MG63 (cell line): Measurements from ENCODE around the gene ERC2. TPM values are rescaled to one million over a fixed set of nuclear protein-coding genes. Genes with fewer than 3 reads are reported as not detected.
A peak's percentile ranks its signal among the peaks of the same experiment; 100 is the strongest.
"Not testable (repeated sequence)": the region's sequence is repeated elsewhere in the genome, so short reads cannot be mapped to it uniquely, and the experiment has no call there.

Source experiments
- DNase-seq: peaks from one replicate; pipeline ENCODE4 v3.0.0-alpha.2; 2020
- H3K27me3 ChIP-seq: fragments of 250-450 bp; sonication (Bioruptor Pico); 2 replicates; pipeline ENCODE4 v1.5.1; 2020; ENCODE audit warnings: mild to moderate bottlenecking, moderate library complexity
- H3K36me3 ChIP-seq: fragments of 250-450 bp; sonication (Bioruptor Pico); 2 replicates; pipeline ENCODE4 v1.5.1; 2020; ENCODE audit warnings: mild to moderate bottlenecking, moderate library complexity
- H3K4me3 ChIP-seq: fragments of 250-450 bp; sonication (Bioruptor Pico); 2 replicates; pipeline ENCODE4 v1.5.1; 2020; ENCODE audit warnings: mild to moderate bottlenecking, moderate library complexity
- H3K9me3 ChIP-seq: fragments of 250-450 bp; sonication (Bioruptor Pico); 2 replicates; pipeline ENCODE4 v1.5.1; 2020; ENCODE audit warnings: mild to moderate bottlenecking, moderate library complexity
- total RNA-seq: library from RNA; depleted of rRNA; stranded (reverse); fragments of >200 nt; shearing (Covaris generic); gene quantifications from 2 replicates; pipeline ENCODE4 v1.2.3, GENCODE V29; 2014; ENCODE audit warnings: low replicate concordance

Gene ERC2
- total RNA-seq, 1 experiment from 2014 or later, result not detected

DNA sequence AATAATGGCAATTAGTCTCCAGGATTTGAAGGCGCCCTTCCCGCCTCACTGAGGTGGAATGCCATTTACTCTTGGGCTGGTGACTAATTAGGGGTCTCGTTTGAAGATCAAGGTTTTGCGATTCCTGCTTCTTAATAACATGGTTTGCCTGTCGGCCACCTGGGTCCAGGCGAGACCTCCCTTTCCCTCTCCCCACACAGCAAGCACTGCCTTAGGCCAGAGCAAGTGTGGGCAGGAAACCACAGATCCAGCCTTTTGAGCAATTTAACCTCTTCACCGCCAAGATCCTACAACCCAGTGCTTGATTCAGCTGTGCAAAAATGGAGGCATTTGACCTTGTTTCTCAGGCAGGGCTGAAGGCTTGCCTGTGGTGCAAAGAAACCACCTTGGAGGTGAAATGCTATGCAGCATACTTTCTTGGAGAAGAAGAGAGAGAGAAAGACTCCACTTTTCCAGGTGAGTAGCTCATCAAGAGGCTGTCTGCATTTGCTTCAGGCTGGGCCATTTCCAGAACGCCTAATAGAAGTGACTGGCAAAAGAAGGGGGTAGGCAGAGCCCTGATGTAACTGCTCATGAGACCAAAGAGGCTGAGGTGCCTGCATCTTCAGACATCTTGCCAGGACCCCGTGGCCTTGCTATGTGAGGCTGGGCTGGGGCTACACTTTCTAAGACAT is 947.1 kb downstream of the ERC2 start:
- Histone ChIP-seq H3K4me3 (no peak overlapping the region), H3K27me3 (no peaks in the 10 kb centered on the region), H3K36me3 (no peaks in the 10 kb centered on the region), H3K9me3 (no peaks in the 10 kb centered on the region)
- DNase-seq, result no peak

DNA sequence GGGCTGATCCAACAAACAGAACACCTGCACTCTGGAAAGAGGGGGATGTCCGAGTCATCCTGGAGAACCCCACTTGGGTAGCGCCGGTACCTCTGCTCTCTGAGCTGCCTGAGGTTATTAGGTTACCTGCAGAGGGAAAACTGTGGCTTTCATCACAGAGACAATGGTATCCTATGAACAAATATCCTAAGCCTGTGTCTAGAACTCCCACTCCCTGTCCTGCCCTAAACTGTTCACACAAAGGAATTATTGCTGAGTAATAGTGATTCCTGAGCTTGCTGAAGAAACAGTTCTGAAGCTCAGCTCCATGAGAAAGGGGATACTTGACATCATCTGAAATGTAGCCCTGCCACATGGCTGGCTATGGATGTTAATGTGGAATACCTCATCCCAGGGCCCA is 949.2 kb downstream of the ERC2 start:
- no peak overlapping the region for H3K4me3 ChIP-seq
- no peaks in the 10 kb centered on the region for H3K27me3 ChIP-seq
- H3K9me3 ChIP-seq, result no peaks in the 10 kb centered on the region
- H3K36me3 ChIP-seq, result no peaks in the 10 kb centered on the region
- DNase-seq, result no peak

GRCh38 chr3:55518451-55518850 is 949.8 kb downstream of the ERC2 start:
- Histone ChIP-seq H3K9me3 (no peaks in the 10 kb centered on the region), H3K4me3 (no peak overlapping the region), H3K36me3 (no peaks in the 10 kb centered on the region), H3K27me3 (no peaks in the 10 kb centered on the region)
- no peak for DNase-seq

DNA sequence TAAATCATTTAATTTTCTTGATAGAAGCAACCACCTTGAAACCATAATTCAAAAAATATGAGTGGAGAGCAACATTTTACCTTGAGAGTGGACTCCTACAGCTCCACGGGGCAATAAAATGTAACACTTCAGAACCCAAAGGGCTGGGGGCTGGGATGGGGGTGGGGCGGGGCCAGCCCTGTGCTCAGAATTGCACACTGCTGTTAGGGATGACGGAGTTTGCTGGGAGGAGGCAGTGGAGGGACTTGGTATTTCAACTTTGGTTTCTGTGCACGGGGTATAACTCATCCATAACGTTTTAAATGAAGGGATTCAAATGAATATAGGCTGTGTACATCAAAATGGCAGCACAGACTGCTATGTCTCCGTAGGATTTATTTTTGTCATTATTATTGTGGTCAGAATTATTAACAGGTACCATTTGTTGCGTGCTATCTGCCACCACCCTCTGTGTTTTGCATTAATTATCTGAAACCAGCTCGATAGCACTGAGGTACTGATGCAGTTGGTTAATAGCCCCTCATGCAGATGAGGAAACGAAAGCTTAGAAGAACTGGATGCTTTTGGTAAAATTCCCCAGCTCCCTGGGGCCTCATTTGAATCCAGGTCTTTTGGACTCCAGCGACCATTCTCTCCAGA is 951.8 kb downstream of the ERC2 start:
- H3K4me3 ChIP-seq, result no peak overlapping the region
- no peaks in the 10 kb centered on the region for H3K27me3 ChIP-seq
- no peaks in the 10 kb centered on the region for H3K9me3 ChIP-seq
- no peak for DNase-seq
- no peaks in the 10 kb centered on the region for H3K36me3 ChIP-seq

GRCh38 chr3:55515550-55516246 is 952.6 kb downstream of the ERC2 start:
- Histone ChIP-seq H3K9me3 (no peaks in the 10 kb centered on the region), H3K4me3 (no peak overlapping the region), H3K36me3 (no peaks in the 10 kb centered on the region), H3K27me3 (no peaks in the 10 kb centered on the region)
- DNase-seq, result no peak

GRCh38 chr3:55514962-55515361 is 953.3 kb downstream of the ERC2 start:
- no peaks in the 10 kb centered on the region for H3K36me3 ChIP-seq
- H3K4me3 ChIP-seq, result no peak overlapping the region
- DNase-seq, result no peak
- H3K9me3 ChIP-seq, result no peaks in the 10 kb centered on the region
- no peaks in the 10 kb centered on the region for H3K27me3 ChIP-seq

- DNase-seq, result no peak
- H3K27me3 ChIP-seq, result no peaks in the 10 kb centered on the region
- no peak overlapping the region for H3K4me3 ChIP-seq
- no peaks in the 10 kb centered on the region for H3K36me3 ChIP-seq
- no peaks in the 10 kb centered on the region for H3K9me3 ChIP-seq
Measured at GRCh38 chr3:55512571-55513343, 955.5 kb downstream of the ERC2 start.

- no peak for DNase-seq
- Histone ChIP-seq H3K9me3 (no peaks in the 10 kb centered on the region), H3K4me3 (no peak overlapping the region), H3K27me3 (no peaks in the 10 kb centered on the region), H3K36me3 (no peaks in the 10 kb centered on the region)
Measured at GRCh38 chr3:55511895-55512570, 956.2 kb downstream of the ERC2 start.

GRCh38 chr3:55508335-55508734 is 959.9 kb downstream of the ERC2 start:
- H3K9me3 ChIP-seq, result no peaks in the 10 kb centered on the region
- DNase-seq, result no peak
- no peaks in the 10 kb centered on the region for H3K36me3 ChIP-seq
- H3K4me3 ChIP-seq, result no peak overlapping the region
- no peaks in the 10 kb centered on the region for H3K27me3 ChIP-seq

DNA sequence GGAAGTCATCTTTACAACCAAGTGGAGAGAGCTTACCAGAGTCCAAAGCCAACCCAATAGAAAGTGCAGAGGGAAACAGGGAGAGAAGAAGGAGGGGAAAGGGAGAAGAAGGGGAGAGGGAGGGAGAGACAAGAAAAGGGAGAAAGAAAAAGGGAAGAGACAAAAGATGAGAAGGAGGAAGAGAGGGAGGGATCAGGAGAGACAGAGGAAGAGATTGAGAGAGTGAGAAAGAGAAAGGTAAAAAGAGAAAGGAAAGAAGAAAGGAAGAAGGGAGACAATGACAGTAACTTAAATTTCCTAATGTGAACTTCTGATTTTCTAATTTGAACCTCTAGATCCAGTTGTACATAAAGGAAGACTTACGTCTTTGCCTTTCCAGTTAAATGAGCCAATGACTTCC is 960.5 kb downstream of the ERC2 start:
- H3K27me3 ChIP-seq, result no peaks in the 10 kb centered on the region
- no peaks in the 10 kb centered on the region for H3K36me3 ChIP-seq
- DNase-seq, result no peak
- no peak overlapping the region for H3K4me3 ChIP-seq
- H3K9me3 ChIP-seq, result no peaks in the 10 kb centered on the region

DNA sequence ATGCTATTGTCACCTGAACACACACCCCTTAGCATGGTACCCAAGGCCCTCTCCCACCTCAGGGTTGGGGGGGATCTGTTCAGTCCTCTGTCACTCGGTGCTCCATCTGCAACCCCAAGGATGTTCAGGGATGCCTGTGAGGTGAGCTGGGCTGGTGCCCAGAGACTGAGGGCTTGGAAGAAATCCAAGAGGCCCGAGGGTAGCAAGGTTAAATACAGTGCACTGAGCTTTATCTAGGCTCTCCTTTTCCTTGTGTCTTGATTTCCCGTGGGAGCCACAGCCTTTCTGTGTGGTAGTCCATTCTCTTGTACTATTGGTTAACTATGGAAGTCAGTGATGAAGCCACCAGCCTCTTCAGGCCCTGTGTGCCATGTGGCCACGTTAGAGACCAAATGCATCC is 962.5 kb downstream of the ERC2 start:
- H3K36me3 ChIP-seq, result no peaks in the 10 kb centered on the region
- no peaks in the 10 kb centered on the region for H3K9me3 ChIP-seq
- no peak for DNase-seq
- no peaks in the 10 kb centered on the region for H3K27me3 ChIP-seq
- no peak overlapping the region for H3K4me3 ChIP-seq

- not testable (repeated sequence) for H3K36me3 ChIP-seq, H3K4me3 ChIP-seq, H3K27me3 ChIP-seq, DNase-seq, H3K9me3 ChIP-seq
Measured at GRCh38 chr3:55505102-55505501, 963.2 kb downstream of the ERC2 start.

DNA sequence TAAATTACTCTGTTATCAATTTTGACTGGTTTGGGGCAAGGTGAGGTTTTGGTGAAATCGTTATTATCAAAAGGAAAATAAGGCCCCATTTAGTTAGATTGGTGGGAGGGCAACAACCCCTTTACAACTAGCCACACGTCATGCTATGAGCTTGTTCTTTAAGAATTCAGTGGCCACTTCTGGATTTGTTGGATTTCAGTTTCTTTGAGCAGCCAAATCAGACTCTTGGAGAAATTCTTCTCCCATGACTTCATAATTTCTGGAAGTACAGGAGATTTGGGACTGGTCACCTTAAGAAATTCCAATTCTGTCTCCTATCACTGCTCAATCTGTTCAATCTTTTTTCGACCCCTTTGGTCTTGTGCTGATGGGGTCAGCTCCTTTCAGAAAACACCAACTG is 966.4 kb downstream of the ERC2 start:
- H3K4me3 ChIP-seq, result no peak overlapping the region
- DNase-seq, result no peak
- no peaks in the 10 kb centered on the region for H3K27me3 ChIP-seq
- no peaks in the 10 kb centered on the region for H3K36me3 ChIP-seq
- H3K9me3 ChIP-seq, result no peaks in the 10 kb centered on the region

DNA sequence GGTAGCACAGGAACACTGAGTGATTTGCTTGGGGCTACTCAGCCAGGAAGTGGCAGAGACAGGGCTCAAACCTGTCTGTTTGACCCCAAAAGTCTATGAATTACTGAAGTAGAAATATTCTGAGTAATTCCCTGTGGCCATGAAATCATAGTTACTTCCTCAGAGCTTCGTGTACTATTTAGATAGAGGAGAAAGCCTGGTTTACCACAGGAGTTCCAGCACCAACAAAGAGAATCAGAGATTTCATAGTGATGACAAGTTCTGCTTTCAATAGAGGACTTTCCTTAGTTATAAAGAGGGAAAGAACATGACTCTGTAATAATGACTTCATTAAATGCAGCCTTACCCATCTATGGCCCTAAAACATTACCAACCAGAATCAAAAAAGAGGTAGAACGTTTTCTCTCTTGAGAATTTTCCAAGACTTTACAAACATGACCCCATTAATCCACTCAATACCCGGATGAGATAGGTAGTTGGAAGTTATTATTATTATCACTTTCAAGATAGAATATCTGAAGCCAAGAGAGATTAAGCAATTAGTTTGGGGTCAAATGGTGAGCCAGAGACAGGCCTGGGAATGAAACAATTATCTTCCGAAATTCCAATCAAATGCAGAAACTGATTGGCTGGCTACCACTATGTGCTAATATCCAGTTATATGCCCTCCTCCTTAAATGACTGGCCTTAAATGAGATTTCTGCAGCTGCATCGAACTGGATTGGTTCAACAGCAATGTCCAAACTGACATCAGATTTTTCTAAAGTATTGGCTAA is 967.5 kb downstream of the ERC2 start:
- DNase-seq, result no peak
- Histone ChIP-seq H3K27me3 (no peaks in the 10 kb centered on the region), H3K36me3 (no peaks in the 10 kb centered on the region), H3K9me3 (no peaks in the 10 kb centered on the region), H3K4me3 (no peak overlapping the region)

GRCh38 chr3:55498520-55498919 is 969.7 kb downstream of the ERC2 start:
- Histone ChIP-seq H3K4me3 (no peak overlapping the region), H3K27me3 (no peaks in the 10 kb centered on the region), H3K9me3 (no peaks in the 10 kb centered on the region), H3K36me3 (no peaks in the 10 kb centered on the region)
- DNase-seq, result no peak

GRCh38 chr3:55497250-55497649 is 971.0 kb downstream of the ERC2 start:
- Histone ChIP-seq H3K4me3 (no peak overlapping the region), H3K27me3 (no peaks in the 10 kb centered on the region)
- DNase-seq, result peak; percentile 71

More at GRCh38 chr3:55497250-55497649, 971.0 kb downstream of the ERC2 start:
- Histone ChIP-seq H3K36me3 (no peaks in the 10 kb centered on the region), H3K9me3 (no peaks in the 10 kb centered on the region)
